Testis (tissue), 3 donors: ENCODE measurements around the gene SHLD1. TPM values are rescaled to one million over a fixed set of nuclear protein-coding genes. Genes with fewer than 3 reads are reported as not detected.
"Not testable (repeated sequence)": the region's sequence is repeated elsewhere in the genome, so short reads cannot be mapped to it uniquely, and the experiment has no call there.

Source experiments
- DNase-seq: peaks from one replicate; pipeline ENCODE4 v3.0.0-alpha.2; 2019
- H3K27ac ChIP-seq, 2 donors: fragments of 200-600 bp; sonication (generic); one replicate each; pipeline ENCODE4 v1.5.1; 2019
- H3K27me3 ChIP-seq: fragments of 200-600 bp; sonication (generic); one replicate; pipeline ENCODE4 v1.5.1; 2019
- H3K36me3 ChIP-seq: fragments of 200-600 bp; sonication (generic); one replicate; pipeline ENCODE4 v1.5.1; 2017; ENCODE audit warnings: low read depth; ENCODE audit errors: missing control alignments
- H3K4me1 ChIP-seq: fragments of 200-600 bp; sonication (generic); one replicate; pipeline ENCODE4 v1.5.1; 2019
- H3K4me3 ChIP-seq, 2 donors: fragments of 200-600 bp; sonication (generic); one replicate each; pipeline ENCODE4 v1.5.1; 2017 to 2019
- H3K9me3 ChIP-seq: fragments of 200-600 bp; sonication (generic); one replicate; pipeline ENCODE4 v1.5.1; 2017
- CTCF ChIP-seq, 3 experiments: fragments of 450-650 bp in 2 of 3; fragments of 200-600 bp in 1 of 3; sonication (generic) in 1 of 3; IDR thresholded peaks; one replicate each; pipeline ENCODE4 v1.5.1; 2016 to 2019; ENCODE audit warnings: antibody characterized with exemption in 3 of 3, mild to moderate bottlenecking in 2 of 3, moderate library complexity in 1 of 3
- POLR2A ChIP-seq: fragments of 450-650 bp; IDR thresholded peaks from one replicate; pipeline ENCODE4 v1.6.1; 2017; ENCODE audit warnings: antibody characterized with exemption, mild to moderate bottlenecking, moderate library complexity
- WGBS, 2 donors: methylation state at CpG; one replicate each; pipeline ENCODE4 v1.1.5; 2018; 5-methylcytosine and 5-hydroxymethylcytosine counted together
- intact Hi-C: fragments of 100-400 bp; cut with DNase I; formaldehyde crosslinking; loops from one replicate; pipeline ENCODE4 v1.15.1; 2023; ENCODE audit warnings: low total_unique reads
- polyA plus RNA-seq: library from polyadenylated mRNA; stranded (reverse); fragments of 350-450 nt; fragmentation: Illumina TruSeq; extraction: RNeasy Lipid Tissue Mini Kit (QIAGEN cat#74804); gene quantifications from one replicate; pipeline ENCODE4 v1.2.3, GENCODE V29; 2014; ENCODE audit warnings: low read depth, low replicate concordance; ENCODE audit not compliant: insufficient read depth
- total RNA-seq, 2 donors: library from RNA; depleted of rRNA; stranded (reverse); fragments of >200 nt; gene quantifications; one replicate each; pipeline ENCODE4 v1.2.3, GENCODE V29; 2016

The SHLD1 gene
- total and polyA plus RNA-seq, 3 donors from 2014 or later, result 2.2 to 6.0 (median 5.4) TPM

- DNase-seq, result no peak
- Histone ChIP-seq H3K9me3 (no peaks in the 10 kb centered on the region), H3K27me3 (no peaks in the 10 kb centered on the region), H3K36me3 (no peaks in the 10 kb centered on the region), H3K4me1 (no peaks in the 10 kb centered on the region), H3K4me3 (no peak overlapping the region), H3K27ac (no peak overlapping the region)
- WGBS, 2 donors, result 74 to 77% methylated on average over 1 of the region's 1 CpG
- intact Hi-C loops, result loop anchor here (10.0 kb wide), 1 partner anchor 272 kb away; no protein-coding TSS in a partner anchor
- TF ChIP-seq POLR2A, result no peak
- no peak for TF ChIP-seq CTCF (IDR thresholded peaks at IDR 0.05)
Measured at GRCh38 chr20:5797165-5797564, 47.0 kb downstream of the SHLD1 start.

DNA sequence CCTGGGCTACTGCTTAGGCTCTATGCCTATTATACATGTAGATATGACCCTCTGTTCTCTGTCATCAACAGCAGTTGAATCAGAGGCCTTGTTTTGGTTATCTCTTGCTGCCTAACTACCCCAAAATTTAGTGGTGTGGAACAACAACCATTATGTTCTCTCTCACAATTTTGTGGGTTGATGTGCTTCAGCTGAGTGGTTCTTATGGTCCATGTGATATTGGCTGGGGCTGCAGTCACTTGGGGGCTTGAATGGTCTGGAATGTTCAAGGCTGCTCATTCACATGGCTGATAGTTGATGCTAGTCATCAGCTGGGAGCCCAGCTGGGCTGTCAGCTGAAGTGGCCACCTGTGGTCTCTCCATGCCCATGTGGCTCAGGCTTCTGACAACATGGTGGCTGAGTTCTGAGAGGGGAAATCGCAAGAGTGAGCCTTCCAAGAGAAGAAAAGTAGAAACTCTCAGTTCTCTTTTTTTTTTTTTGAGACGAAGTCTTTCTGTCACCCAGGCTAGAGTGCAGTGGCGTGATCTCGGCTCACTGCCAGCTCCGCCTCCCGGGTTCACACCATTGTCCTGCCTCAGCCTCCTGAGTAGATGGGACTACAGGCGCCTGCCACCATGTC is 47.8 kb downstream of the SHLD1 start:
- Histone ChIP-seq H3K36me3 (no peaks in the 10 kb centered on the region), H3K4me1 (no peaks in the 10 kb centered on the region), H3K27ac (no peak overlapping the region), H3K4me3 (no peak overlapping the region), H3K9me3 (no peaks in the 10 kb centered on the region), H3K27me3 (no peaks in the 10 kb centered on the region)
- WGBS, 2 donors, result 70 to 85% methylated on average over 7 of the region's 7 CpGs
- no peak for TF ChIP-seq POLR2A
- TF ChIP-seq CTCF (IDR thresholded peaks at IDR 0.05), result no peak
- DNase-seq, result no peak
- intact Hi-C loops, result loop anchor here (10.0 kb wide), 1 partner anchor 273 kb away; no protein-coding TSS in a partner anchor

DNA sequence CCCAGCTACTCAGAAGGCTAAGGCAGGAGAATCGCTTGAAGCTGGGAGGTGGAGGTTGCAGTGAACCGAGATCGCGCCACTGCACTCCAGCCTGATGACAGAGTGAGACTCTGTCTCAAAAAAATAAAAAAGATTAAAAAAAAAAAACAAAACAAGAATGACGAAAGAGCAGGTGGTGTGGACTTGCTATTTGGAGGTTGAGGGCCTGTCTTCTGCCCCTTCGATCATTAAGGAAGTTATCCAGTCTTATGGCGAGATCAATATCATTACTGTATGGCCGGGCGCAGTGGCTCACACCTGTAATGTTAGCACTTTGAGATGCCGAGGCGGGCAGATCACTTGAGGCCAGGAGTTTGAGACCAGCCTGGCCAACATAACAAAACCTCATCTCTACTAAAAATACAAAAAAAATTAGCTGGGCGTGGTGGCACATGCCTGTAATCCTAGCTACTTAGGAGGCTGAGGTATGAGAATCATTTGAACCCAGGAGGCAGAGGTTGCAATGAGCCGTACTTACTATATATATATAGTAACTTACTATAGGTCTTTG is 53.6 kb downstream of the SHLD1 start:
- H3K27me3 ChIP-seq, H3K27ac ChIP-seq, DNase-seq, H3K36me3 ChIP-seq, H3K4me1 ChIP-seq, H3K9me3 ChIP-seq, intact Hi-C loops, H3K4me3 ChIP-seq: not testable (repeated sequence)
- 95 to 99% methylated on average over 13 of the region's 13 CpGs for WGBS, 2 donors

GRCh38 chr20:5806457-5807263 is 56.5 kb downstream of the SHLD1 start:
- Histone ChIP-seq H3K4me3 (no peak overlapping the region), H3K4me1 (peaks cover 4% of the 10 kb centered on the region), H3K9me3 (no peaks in the 10 kb centered on the region), H3K27ac (no peak overlapping the region), H3K27me3 (no peaks in the 10 kb centered on the region), H3K36me3 (no peaks in the 10 kb centered on the region)
- no peak for TF ChIP-seq CTCF (IDR thresholded peaks at IDR 0.05)
- TF ChIP-seq POLR2A, result no peak
- WGBS, 2 donors, result 86 to 93% methylated on average over 7 of the region's 7 CpGs
- intact Hi-C loops, result no loop called here
- DNase-seq, result no peak

GRCh38 chr20:5807431-5807830 is 57.2 kb downstream of the SHLD1 start:
- no peak overlapping the region for H3K4me3 ChIP-seq
- no peak for DNase-seq
- H3K27ac ChIP-seq, result no peak overlapping the region
- no peaks in the 10 kb centered on the region for H3K27me3 ChIP-seq
- WGBS, 2 donors, result 88 to 95% methylated on average over 3 of the region's 3 CpGs
- no peaks in the 10 kb centered on the region for H3K9me3 ChIP-seq
- H3K4me1 ChIP-seq, result peaks cover 4% of the 10 kb centered on the region
- H3K36me3 ChIP-seq, result no peaks in the 10 kb centered on the region
- TF ChIP-seq POLR2A, result no peak
- no peak for TF ChIP-seq CTCF (IDR thresholded peaks at IDR 0.05)
- intact Hi-C loops, result no loop called here
